ENCODE data around the gene PSMC4. TPM values are rescaled to one million over a fixed set of nuclear protein-coding genes. Genes with fewer than 3 reads are reported as not detected.

Gene PSMC4
- polyA plus RNA-seq (2012; ENCODE audit: low read depth, missing spikeins) = 83.2 TPM

- FAIRE-seq (peak; percentile 100), DNase-seq (ENCODE audit: insufficient read length, low spot score) (peak; percentile 88)
- TF ChIP-seq POU2F2 (IDR thresholded peaks at IDR 0.05; ENCODE audit: low read depth, low read length) (no peak), PAX5 (IDR thresholded peaks at IDR 0.05; ENCODE audit: insufficient read depth, low read length, severe bottlenecking) (no peak), TAF1 (IDR thresholded peaks at IDR 0.05; ENCODE audit: low read depth, low read length) (peak; percentile 72), POLR2A (IDR thresholded peaks at IDR 0.05; ENCODE audit: low read depth, low read length) (peak; percentile 84), SPI1 (IDR thresholded peaks at IDR 0.05; ENCODE audit: low read depth, low read length) (0 out of 2 replicates have a peak, but pooled peaks have one; percentile 3), POLR2AphosphoS5 (IDR thresholded peaks at IDR 0.05; ENCODE audit: low read depth, low read length) (peak; percentile 83)
These were observed at the start of gene PSMC4 for GRCh38 chr19:39970675-39971379. PSMC4 (plus strand) TSS chr19:39971165; CDS start chr19:39971203, 38 bp downstream.

GRCh38 chr19:39923862-39924261, 47.1 kb upstream of the PSMC4 start:
- no peak for TF ChIP-seq SPI1 (IDR thresholded peaks at IDR 0.05; ENCODE audit: low read depth, low read length)
- TF ChIP-seq POLR2AphosphoS5 (IDR thresholded peaks at IDR 0.05; ENCODE audit: low read depth, low read length) = no peak
- TF ChIP-seq POU2F2 (IDR thresholded peaks at IDR 0.05; ENCODE audit: low read depth, low read length) = no peak
- TF ChIP-seq TAF1 (IDR thresholded peaks at IDR 0.05; ENCODE audit: low read depth, low read length) = no peak
- no peak for TF ChIP-seq POLR2A (IDR thresholded peaks at IDR 0.05; ENCODE audit: low read depth, low read length)
- TF ChIP-seq PAX5 (IDR thresholded peaks at IDR 0.05; ENCODE audit: insufficient read depth, low read length, severe bottlenecking) = no peak
- no peak for DNase-seq (ENCODE audit: insufficient read length, low spot score)
- no peak for FAIRE-seq

- no peak for DNase-seq (ENCODE audit: insufficient read length, low spot score)
- TF ChIP-seq PAX5 (IDR thresholded peaks at IDR 0.05; ENCODE audit: insufficient read depth, low read length, severe bottlenecking) (no peak), POLR2AphosphoS5 (IDR thresholded peaks at IDR 0.05; ENCODE audit: low read depth, low read length) (no peak), SPI1 (IDR thresholded peaks at IDR 0.05; ENCODE audit: low read depth, low read length) (no peak), POU2F2 (IDR thresholded peaks at IDR 0.05; ENCODE audit: low read depth, low read length) (no peak), TAF1 (IDR thresholded peaks at IDR 0.05; ENCODE audit: low read depth, low read length) (no peak), POLR2A (IDR thresholded peaks at IDR 0.05; ENCODE audit: low read depth, low read length) (no peak)
- FAIRE-seq = no peak
These were observed 46.6 kb upstream of the PSMC4 start for GRCh38 chr19:39924389-39924788.

- FAIRE-seq (no peak), DNase-seq (ENCODE audit: insufficient read length, low spot score) (no peak)
- TF ChIP-seq PAX5 (IDR thresholded peaks at IDR 0.05; ENCODE audit: insufficient read depth, low read length, severe bottlenecking) = no peak
- no peak for TF ChIP-seq POU2F2 (IDR thresholded peaks at IDR 0.05; ENCODE audit: low read depth, low read length)
- TF ChIP-seq TAF1 (IDR thresholded peaks at IDR 0.05; ENCODE audit: low read depth, low read length) = no peak
- no peak for TF ChIP-seq POLR2A (IDR thresholded peaks at IDR 0.05; ENCODE audit: low read depth, low read length)
- TF ChIP-seq SPI1 (IDR thresholded peaks at IDR 0.05; ENCODE audit: low read depth, low read length) = no peak
- TF ChIP-seq POLR2AphosphoS5 (IDR thresholded peaks at IDR 0.05; ENCODE audit: low read depth, low read length) = no peak
These were observed 46.0 kb upstream of the PSMC4 start for GRCh38 chr19:39924952-39925351.

- TF ChIP-seq PAX5 (IDR thresholded peaks at IDR 0.05; ENCODE audit: insufficient read depth, low read length, severe bottlenecking) (no peak), POU2F2 (IDR thresholded peaks at IDR 0.05; ENCODE audit: low read depth, low read length) (no peak), SPI1 (IDR thresholded peaks at IDR 0.05; ENCODE audit: low read depth, low read length) (no peak), POLR2A (IDR thresholded peaks at IDR 0.05; ENCODE audit: low read depth, low read length) (no peak), POLR2AphosphoS5 (IDR thresholded peaks at IDR 0.05; ENCODE audit: low read depth, low read length) (no peak), TAF1 (IDR thresholded peaks at IDR 0.05; ENCODE audit: low read depth, low read length) (no peak)
- FAIRE-seq = no peak
- no peak for DNase-seq (ENCODE audit: insufficient read length, low spot score)
These were observed 44.7 kb upstream of the PSMC4 start for GRCh38 chr19:39926170-39926760.

GRCh38 chr19:39927076-39927475, 43.9 kb upstream of the PSMC4 start:
- DNase-seq (ENCODE audit: insufficient read length, low spot score) (no peak), FAIRE-seq (no peak)
- no peak for TF ChIP-seq POU2F2 (IDR thresholded peaks at IDR 0.05; ENCODE audit: low read depth, low read length)
- TF ChIP-seq POLR2A (IDR thresholded peaks at IDR 0.05; ENCODE audit: low read depth, low read length) = no peak
- no peak for TF ChIP-seq PAX5 (IDR thresholded peaks at IDR 0.05; ENCODE audit: insufficient read depth, low read length, severe bottlenecking)
- no peak for TF ChIP-seq SPI1 (IDR thresholded peaks at IDR 0.05; ENCODE audit: low read depth, low read length)
- TF ChIP-seq POLR2AphosphoS5 (IDR thresholded peaks at IDR 0.05; ENCODE audit: low read depth, low read length) = no peak
- no peak for TF ChIP-seq TAF1 (IDR thresholded peaks at IDR 0.05; ENCODE audit: low read depth, low read length)

GRCh38 chr19:39927524-39928356, 43.2 kb upstream of the PSMC4 start:
- DNase-seq (ENCODE audit: insufficient read length, low spot score) (no peak), FAIRE-seq (no peak)
- TF ChIP-seq PAX5 (IDR thresholded peaks at IDR 0.05; ENCODE audit: insufficient read depth, low read length, severe bottlenecking) = no peak
- no peak for TF ChIP-seq POU2F2 (IDR thresholded peaks at IDR 0.05; ENCODE audit: low read depth, low read length)
- TF ChIP-seq SPI1 (IDR thresholded peaks at IDR 0.05; ENCODE audit: low read depth, low read length) = no peak
- no peak for TF ChIP-seq POLR2AphosphoS5 (IDR thresholded peaks at IDR 0.05; ENCODE audit: low read depth, low read length)
- TF ChIP-seq POLR2A (IDR thresholded peaks at IDR 0.05; ENCODE audit: low read depth, low read length) = no peak
- TF ChIP-seq TAF1 (IDR thresholded peaks at IDR 0.05; ENCODE audit: low read depth, low read length) = no peak

- no peak for FAIRE-seq
- DNase-seq (ENCODE audit: insufficient read length, low spot score) = no peak
- TF ChIP-seq POU2F2 (IDR thresholded peaks at IDR 0.05; ENCODE audit: low read depth, low read length) = no peak
- TF ChIP-seq SPI1 (IDR thresholded peaks at IDR 0.05; ENCODE audit: low read depth, low read length) = no peak
- TF ChIP-seq POLR2AphosphoS5 (IDR thresholded peaks at IDR 0.05; ENCODE audit: low read depth, low read length) = no peak
- no peak for TF ChIP-seq PAX5 (IDR thresholded peaks at IDR 0.05; ENCODE audit: insufficient read depth, low read length, severe bottlenecking)
- TF ChIP-seq POLR2A (IDR thresholded peaks at IDR 0.05; ENCODE audit: low read depth, low read length) = no peak
- TF ChIP-seq TAF1 (IDR thresholded peaks at IDR 0.05; ENCODE audit: low read depth, low read length) = no peak
These were observed 42.6 kb upstream of the PSMC4 start for GRCh38 chr19:39928357-39928725.
